Colon (tissue), 2 donors: Measurements from ENCODE around the gene CHAC2.
"Not testable (repeated sequence)": the region's sequence is repeated elsewhere in the genome, so short reads cannot be mapped to it uniquely, and the experiment has no call there.

Source experiments
- FAIRE-seq: peaks from 2 replicates; lab custom pipeline; 2012; peaks lifted over from hg19 to GRCh38; lab: Jason Lieb, UNC
- donor health status: control.
- donor health status: control.

Gene CHAC2

GRCh38 chr2:53767405-53768241, at the start of gene CHAC2:
Gene CHAC2 (plus strand): TSS chr2:53767804. CDS start chr2:53767887, 83 bp downstream.
- no peak for FAIRE-seq

- not testable (repeated sequence) for FAIRE-seq
These were observed 46.7 kb upstream of the CHAC2 start for GRCh38 chr2:53720944-53721343.

- no peak for FAIRE-seq
These were observed 43.1 kb upstream of the CHAC2 start for GRCh38 chr2:53724536-53724935.

DNA sequence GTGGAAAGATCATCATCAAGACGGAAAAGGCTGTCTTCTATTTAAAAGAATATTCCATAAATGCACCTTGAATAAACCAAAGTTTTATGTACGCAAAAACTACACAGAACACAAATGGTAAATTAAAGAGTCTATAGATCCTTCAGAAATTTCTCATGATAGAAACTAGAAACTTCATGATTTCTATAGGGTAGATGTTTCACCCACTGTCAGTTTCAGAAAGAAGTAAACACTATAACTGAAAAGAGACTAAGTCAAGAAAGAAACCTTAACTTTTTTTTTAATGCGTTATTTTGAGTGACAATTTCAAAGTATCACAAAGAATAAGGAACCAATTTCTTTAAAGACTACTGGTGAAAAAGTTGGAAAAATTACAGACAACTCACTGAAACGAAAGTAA, 41.9 kb upstream of the CHAC2 start:
- FAIRE-seq, result peak; percentile 43

DNA sequence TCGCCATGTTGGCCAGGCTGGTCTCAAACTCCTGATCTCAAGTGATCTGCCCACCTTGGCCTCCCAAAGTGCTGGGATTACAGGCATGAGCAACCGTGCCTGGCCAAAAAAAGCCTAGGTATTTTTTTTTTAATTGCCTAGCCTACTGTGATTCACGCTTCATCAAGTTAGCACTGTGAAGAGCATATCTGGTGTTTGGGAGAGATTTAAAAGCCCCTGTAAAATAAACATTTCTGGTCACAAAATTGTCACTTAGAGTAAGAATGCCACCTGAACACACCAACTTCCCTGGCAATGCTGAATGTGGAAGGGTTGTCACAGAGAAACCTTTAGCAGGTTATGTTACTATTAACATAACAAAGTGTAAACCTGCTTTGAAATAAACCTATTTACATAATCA, 39.7 kb upstream of the CHAC2 start:
- FAIRE-seq, result no peak

DNA sequence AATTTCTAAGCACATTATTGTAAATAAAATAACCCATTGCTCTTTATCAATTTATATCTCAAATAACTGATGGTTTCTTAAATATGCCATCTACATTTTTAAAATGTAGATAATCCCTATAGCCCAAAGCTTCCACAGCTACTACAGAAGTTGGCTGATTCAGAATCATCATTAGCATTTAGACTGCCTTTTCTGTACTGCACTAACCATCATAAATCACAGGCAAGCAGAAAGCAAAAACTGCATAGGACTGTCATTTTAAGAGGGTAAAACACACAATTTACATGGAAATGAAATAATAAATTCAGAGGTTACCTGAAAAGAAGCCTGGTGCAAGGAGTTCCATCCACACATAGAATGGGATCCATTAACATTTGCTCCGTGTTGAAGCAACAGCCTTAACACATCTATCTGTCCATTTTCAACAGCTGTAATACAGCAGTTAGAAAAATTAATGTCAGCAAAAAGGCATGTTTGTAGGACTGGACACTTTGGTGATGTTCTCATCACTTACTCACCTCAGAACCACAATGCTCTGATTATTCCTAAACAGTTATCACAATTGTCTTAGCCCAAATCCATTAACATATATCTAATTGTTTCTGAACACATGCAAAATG, 38.4 kb upstream of the CHAC2 start:
- no peak for FAIRE-seq

DNA sequence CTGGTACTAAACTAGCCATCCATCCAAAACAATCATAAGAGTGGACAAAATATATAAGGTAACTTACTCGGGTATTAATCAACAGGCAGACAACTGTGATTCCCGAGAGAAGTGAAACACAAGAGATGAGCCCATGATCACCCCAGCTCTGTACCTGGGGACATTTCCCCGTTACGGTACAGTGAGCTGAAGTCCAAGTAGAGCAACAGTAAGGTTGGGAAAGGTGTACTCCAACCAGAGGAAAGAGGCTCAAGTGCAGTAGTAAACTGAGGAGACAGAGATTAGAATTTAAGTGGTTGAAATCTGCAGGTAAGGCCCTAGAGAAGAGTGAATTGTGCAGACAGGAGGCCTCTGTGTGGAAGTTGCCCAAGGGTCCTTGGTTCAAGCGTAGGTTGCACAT, 30.5 kb upstream of the CHAC2 start:
- no peak for FAIRE-seq

GRCh38 chr2:53739032-53739431, 28.6 kb upstream of the CHAC2 start:
- no peak for FAIRE-seq

DNA sequence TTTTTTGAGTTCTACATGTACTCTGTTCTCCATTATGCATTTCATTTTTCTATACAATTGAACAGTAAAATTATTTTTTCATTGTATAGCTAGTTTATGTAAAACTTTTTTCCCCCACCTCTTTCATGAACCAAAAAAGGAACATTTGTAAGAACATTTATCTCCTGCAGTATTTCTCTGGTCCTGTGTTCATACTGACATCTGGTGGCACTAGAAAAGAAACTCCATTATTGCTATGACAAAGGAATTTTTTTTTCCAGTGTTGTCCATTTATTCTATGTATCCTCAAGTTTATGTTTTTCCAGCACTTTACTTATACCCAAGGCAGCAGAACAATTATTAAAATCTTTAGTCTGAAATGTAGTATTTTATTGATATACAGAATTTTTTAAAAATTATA, 27.4 kb upstream of the CHAC2 start:
- no peak for FAIRE-seq

GRCh38 chr2:53744395-53745065, 23.1 kb upstream of the CHAC2 start:
- FAIRE-seq, result peak; percentile 14

DNA sequence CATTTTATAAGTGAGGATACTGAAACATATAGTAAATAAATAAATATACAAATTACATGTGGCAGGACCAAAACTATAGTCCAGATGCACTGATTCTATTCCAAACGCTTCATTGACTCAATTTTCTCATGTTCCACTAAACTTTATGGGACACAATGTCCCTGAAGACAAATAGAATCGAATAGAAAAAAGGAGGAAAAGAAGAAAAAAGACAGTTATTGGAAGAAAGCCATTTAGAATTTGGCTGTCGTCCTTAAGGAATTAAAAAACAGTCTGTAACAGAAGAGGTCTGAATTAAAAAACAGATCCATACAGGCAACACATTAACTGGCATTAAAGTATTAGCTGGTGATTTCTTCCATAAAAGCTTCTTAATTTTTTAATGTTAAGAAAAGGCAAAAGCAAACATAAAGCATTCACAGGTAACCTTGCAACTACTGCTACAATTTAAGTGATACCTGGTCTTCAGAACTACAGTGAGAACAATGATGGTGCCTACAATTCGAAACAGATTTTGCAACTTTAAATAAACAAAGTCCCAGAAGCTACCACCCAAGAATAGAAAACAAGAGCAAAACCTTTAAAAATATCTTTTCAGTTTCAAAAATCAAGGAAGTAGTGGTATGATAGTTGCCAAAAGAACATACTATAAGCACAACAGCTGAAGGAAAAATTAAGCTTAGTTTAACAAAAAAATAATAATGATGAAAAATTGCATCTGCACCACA, 17.4 kb upstream of the CHAC2 start:
- FAIRE-seq, result no peak

GRCh38 chr2:53751728-53752127, 15.9 kb upstream of the CHAC2 start:
- no peak for FAIRE-seq

- no peak for FAIRE-seq
These were observed 15.2 kb upstream of the CHAC2 start for GRCh38 chr2:53752385-53752784.

DNA sequence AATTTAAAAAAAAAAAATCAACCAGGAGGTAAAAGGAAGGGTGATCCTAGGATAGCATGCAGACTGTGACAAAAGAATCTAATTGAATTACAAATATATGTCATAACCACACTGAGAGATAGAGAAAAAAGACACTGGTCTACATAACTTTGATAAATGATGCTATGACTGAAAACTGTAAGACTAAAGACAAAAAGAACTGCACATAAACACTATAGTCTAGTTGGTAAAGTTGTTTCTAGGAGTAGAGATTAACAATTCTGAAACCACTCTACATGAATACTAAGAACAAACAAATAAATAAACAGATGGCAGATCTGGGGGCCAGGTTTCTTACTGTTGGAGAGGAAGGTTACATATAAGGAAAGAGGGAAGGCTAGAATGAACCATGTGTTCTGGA, 14.6 kb upstream of the CHAC2 start:
- FAIRE-seq, result no peak

- FAIRE-seq, result no peak
These were observed 12.5 kb upstream of the CHAC2 start for GRCh38 chr2:53755121-53755520.

DNA sequence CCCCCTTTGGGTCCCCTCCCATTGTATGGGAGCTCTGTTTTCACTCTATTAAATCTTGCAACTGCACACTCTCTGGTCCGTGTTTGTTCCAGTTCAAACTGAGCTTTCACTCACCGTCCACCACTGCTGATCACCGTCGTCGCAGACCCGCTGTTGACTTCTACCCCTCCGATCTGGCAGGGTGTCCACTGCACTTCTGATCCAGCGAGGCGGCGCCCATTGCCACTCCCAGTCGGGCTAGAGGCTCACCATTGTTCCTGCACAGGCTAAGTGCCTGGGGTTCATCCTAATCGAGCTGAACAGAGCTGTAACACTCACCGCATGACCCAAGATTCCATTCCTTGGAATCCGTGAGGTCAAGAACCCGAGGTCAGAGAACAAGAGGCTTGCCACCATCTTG, 11.0 kb upstream of the CHAC2 start:
- FAIRE-seq, result no peak

- not testable (repeated sequence) for FAIRE-seq
These were observed 10.4 kb upstream of the CHAC2 start for GRCh38 chr2:53757206-53757605.

GRCh38 chr2:53765767-53766166, 1.8 kb upstream of the CHAC2 start:
- FAIRE-seq, result no peak

GRCh38 chr2:53768242-53768542, 588 bp downstream of the CHAC2 start:
- FAIRE-seq, result no peak

DNA sequence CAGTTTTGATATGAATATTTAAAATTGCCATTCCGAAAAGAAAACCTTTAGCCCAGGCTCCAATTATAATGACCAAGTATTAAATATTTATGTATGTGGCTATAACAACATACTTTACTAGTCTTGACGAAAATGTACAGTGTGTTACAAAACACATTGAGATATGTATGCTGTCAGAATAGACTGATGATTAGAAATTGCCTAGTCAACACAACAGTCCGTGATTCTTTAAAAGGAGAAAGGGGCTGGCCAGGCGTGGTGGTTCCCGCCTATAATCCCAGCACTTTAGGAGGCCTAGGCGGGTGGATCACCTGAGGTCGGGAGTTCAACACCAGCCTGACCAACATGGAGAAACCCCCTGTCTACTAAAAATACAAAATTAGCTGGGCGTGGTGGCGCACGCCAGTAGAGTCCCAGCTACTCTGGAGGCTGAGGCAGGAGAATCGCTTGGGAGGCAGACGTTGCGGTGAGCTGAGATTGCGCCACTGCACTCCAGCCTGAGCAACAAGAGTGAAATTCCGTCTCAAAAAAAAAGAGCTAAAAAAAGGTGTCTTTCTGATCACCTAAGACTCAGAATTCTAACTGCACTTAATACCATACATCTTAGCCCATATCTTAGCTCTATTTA, 1.8 kb downstream of the CHAC2 start:
- FAIRE-seq, result no peak

GRCh38 chr2:53770264-53770663, 2.7 kb downstream of the CHAC2 start:
- no peak for FAIRE-seq

- no peak for FAIRE-seq
These were observed 9.5 kb downstream of the CHAC2 start for GRCh38 chr2:53777134-53777533.
